22Rv1 (cell line): ENCODE results near the gene CRTC2.

Experiments
- H3K27ac ChIP-seq: fragments of 450-650 bp; 2 replicates; pipeline ENCODE4 v1.5.1; 2017
- ZFX ChIP-seq: fragments of 450-650 bp; IDR thresholded peaks from 2 replicates; pipeline ENCODE4 v1.6.1; 2017; ENCODE audit warnings: antibody characterized with exemption, borderline replicate concordance
- TF ChIP-seq, protein P1 (sequence below): fragments of 450-650 bp; IDR thresholded peaks from 2 replicates; pipeline ENCODE4 v1.5.1; 2017; ENCODE audit warnings: mild to moderate bottlenecking

Gene CRTC2, protein sequence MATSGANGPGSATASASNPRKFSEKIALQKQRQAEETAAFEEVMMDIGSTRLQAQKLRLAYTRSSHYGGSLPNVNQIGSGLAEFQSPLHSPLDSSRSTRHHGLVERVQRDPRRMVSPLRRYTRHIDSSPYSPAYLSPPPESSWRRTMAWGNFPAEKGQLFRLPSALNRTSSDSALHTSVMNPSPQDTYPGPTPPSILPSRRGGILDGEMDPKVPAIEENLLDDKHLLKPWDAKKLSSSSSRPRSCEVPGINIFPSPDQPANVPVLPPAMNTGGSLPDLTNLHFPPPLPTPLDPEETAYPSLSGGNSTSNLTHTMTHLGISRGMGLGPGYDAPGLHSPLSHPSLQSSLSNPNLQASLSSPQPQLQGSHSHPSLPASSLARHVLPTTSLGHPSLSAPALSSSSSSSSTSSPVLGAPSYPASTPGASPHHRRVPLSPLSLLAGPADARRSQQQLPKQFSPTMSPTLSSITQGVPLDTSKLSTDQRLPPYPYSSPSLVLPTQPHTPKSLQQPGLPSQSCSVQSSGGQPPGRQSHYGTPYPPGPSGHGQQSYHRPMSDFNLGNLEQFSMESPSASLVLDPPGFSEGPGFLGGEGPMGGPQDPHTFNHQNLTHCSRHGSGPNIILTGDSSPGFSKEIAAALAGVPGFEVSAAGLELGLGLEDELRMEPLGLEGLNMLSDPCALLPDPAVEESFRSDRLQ

DNA sequence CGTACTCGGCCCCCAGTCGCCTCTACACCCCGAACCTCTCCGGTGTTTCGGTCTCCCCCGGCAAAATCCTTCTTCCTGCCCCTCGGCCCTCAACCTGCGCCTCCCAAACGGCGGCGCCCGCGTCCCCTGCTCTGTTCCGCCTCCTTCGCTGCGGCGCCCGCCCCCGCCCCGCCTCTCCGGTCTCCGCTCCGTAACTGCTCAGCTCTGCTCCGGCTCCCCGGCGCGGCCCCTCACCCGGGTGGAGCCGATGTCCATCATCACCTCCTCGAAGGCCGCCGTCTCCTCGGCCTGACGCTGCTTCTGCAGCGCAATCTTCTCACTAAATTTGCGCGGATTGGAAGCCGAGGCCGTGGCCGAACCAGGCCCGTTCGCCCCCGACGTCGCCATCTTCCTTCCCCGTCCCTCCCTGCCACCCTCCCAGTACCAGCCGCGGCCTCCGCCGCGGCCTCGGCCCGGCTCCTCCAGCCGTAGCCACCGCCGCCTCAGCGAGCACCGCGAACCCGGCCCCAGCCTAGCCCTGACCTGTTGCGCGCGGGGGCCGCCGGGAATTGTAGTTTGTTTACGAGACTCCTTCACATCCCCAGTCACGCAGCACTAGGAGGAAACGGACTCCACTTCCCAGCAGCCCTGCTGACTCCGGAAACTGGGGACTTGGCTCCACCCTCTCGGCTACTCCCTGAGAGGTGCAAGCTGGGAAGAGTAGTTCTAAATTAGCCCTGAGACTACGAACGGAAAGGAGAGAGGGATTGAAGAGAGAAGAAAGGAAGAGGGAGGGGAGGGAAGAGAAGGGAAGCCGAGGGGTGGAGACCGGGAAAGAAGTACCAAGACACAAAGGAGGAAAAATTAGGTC, at the start of gene CRTC2:
Gene CRTC2, minus strand, starts transcription at position 502 of the 850 bp plus-strand sequence. Its CDS starts 115 bp downstream, at position 387.
- H3K27ac ChIP-seq = peak within 1 kb of the TSS; percentile 100
- TF ChIP-seq, protein P1, sequence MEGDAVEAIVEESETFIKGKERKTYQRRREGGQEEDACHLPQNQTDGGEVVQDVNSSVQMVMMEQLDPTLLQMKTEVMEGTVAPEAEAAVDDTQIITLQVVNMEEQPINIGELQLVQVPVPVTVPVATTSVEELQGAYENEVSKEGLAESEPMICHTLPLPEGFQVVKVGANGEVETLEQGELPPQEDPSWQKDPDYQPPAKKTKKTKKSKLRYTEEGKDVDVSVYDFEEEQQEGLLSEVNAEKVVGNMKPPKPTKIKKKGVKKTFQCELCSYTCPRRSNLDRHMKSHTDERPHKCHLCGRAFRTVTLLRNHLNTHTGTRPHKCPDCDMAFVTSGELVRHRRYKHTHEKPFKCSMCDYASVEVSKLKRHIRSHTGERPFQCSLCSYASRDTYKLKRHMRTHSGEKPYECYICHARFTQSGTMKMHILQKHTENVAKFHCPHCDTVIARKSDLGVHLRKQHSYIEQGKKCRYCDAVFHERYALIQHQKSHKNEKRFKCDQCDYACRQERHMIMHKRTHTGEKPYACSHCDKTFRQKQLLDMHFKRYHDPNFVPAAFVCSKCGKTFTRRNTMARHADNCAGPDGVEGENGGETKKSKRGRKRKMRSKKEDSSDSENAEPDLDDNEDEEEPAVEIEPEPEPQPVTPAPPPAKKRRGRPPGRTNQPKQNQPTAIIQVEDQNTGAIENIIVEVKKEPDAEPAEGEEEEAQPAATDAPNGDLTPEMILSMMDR = peak; percentile 30
- TF ChIP-seq ZFX = no peak

DNA sequence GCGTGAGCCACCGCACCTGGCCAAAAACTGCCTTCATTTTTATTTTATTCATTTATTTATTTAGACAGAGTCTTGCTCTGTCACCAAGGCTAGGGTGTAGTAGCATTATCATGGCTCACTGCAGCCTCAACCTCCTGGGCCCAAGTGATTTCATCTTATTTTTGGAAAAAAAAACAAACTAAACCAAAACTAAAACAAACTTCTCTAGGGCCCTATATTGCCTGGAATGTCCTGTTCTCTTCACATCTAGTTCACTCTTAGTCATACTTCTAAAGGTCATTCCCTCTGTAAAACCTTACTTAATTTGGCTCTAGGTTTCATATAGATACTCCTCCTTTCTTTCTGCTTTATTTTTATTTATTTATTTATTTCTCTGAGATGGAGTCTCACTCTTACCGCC, 47.7 kb upstream of the CRTC2 start:
- no peak overlapping the region for H3K27ac ChIP-seq
- no peak for TF ChIP-seq ZFX
- TF ChIP-seq, protein P1 = no peak

DNA sequence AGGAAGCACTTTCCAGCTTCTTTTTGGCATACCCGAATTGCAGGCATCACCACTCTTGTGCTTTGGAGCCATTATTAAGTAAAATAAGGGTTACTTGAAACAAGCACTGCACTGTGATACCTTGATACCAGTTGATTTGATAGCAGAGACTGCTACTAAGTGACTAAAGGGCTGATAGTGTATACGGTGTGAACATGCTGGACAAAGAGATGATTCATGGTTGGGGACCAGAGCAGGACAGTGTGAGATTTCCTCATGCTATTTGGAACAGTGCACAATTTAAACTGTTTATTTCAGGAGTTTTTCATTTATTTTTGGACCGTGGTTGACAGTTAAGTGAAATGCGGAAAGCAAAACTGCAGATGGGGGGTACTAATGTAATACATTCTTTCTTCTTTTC, 42.0 kb upstream of the CRTC2 start:
- TF ChIP-seq, protein P1 = no peak
- no peak for TF ChIP-seq ZFX
- H3K27ac ChIP-seq = no peak overlapping the region

DNA sequence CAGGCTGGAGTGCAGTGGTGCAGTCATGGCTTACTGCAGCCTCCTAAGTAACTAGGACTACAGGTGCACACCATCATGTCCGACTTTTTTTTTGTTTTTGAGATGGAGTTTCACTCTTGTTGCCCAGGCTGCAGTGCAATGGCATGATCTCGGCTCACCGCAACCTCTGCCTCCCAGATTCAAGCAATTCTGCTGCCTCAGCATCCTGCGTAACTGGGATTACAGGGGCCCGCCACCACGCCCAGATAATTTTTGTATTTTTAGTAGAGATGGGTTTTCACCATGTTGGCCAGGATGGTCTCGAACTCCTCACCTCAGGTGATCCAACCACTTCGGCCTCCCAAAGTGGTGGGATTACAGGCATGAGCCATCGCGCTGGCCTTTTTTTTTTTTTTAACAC, 38.5 kb upstream of the CRTC2 start:
- H3K27ac ChIP-seq = peak overlapping the region; percentile 45

DNA sequence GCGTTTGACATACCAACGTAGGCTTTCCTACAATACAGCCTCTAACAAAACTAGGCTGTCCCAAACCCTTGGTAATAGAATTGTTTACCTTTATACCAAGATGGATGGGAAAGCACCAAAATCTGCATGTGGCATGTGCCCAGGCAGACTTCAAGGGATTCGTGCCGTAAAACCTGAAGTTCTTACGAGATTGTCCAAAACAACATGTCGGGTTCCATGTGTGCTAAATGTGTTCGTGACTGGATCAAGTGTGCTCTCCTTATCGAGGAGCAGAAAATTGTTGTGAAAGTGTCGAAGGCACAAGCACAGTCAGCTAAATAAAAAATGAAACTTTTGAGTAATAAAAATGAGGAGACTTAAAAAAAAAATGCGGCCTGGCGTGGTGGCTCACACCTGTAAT, 37.2 kb upstream of the CRTC2 start:
- peak overlapping the region; percentile 45; the same call in 1 of the 2 replicates for H3K27ac ChIP-seq
- TF ChIP-seq ZFX = no peak
- TF ChIP-seq, protein P1 = no peak

DNA sequence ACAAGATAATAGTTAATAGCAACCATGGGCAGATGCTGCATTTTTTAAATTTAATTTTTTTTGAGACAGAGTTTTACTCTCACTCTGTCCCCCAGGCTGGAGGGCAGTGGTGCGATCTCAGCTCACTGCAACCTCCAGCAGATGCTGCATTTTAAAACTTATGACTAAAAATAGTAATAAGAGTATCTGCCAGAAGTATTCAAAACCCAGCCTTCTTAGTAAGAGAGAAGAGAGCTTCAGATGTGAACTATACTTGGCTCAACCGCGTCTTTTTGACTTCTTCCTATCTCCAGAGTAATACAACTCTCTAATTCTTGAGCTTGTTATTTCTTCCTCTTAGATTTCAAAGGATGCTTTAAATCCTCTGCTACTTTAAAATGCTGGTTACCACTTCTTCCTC, 36.8 kb upstream of the CRTC2 start:
- H3K27ac ChIP-seq = no peak overlapping the region; the same call in 1 of the 2 replicates
- no peak for TF ChIP-seq ZFX
- TF ChIP-seq, protein P1 = no peak

DNA sequence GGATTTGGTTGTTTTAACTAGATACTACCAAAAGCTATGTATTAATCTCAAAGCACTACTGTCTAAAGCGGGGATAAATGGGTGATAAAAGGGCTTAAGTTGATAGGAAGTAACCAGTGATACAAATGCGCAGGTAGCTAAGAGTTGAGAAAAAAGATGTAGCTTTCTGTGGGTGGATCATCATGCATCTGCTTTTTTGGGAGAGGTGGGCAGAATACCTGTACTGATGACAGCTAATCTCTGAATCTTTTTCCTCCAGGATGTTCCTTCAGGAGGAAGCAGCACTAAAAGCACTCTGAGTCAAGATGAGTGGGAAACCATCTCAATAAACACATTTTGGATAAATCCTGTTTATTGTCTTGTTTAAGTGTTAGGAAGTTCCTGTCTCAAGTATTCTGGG, 33.4 kb upstream of the CRTC2 start:
- H3K27ac ChIP-seq = peak overlapping the region; percentile 85
- TF ChIP-seq, protein P1 = no peak
- TF ChIP-seq ZFX = no peak
